Gastroesophageal sphincter (tissue), 3 donors: ENCODE data around the gene ADGRD2.

Experiments
- CTCF ChIP-seq, 4 experiments: fragments of 200-600 bp in 2 of 4; fragments of 450-650 bp in 2 of 4; sonication (generic) in 1 of 4; IDR thresholded peaks; one replicate each; pipeline ENCODE4 v1.5.1; 2017 to 2019; ENCODE audit warnings: antibody characterized with exemption in 4 of 4, mild to moderate bottlenecking in 2 of 4, moderate library complexity in 2 of 4
- EP300 ChIP-seq: sonication (generic); formaldehyde crosslinking; IDR thresholded peaks from one replicate; pipeline ENCODE4 v1.6.1; 2017; ENCODE audit warnings: antibody characterized with exemption, mild to moderate bottlenecking
- POLR2AphosphoS5 ChIP-seq: sonication (generic); formaldehyde crosslinking; IDR thresholded peaks from one replicate; pipeline ENCODE4 v1.6.1; 2017; ENCODE audit warnings: antibody characterized with exemption

- TF ChIP-seq CTCF (IDR thresholded peaks at IDR 0.05): no peak
- no peak for TF ChIP-seq EP300
- no peak for TF ChIP-seq POLR2AphosphoS5
Observed at GRCh38 chr9:124423591-124423990, 26.7 kb upstream of the ADGRD2 start.
